HG03460 (cell line): ENCODE results near the gene AP5S1.

Source experiments
- ATAC-seq: cut with Tn5 transposase; IDR thresholded peaks from one replicate; pipeline ENCODE4 v1.9.1; 2021; ENCODE audit not compliant: unreplicated experiment

AP5S1 gene

GRCh38 chr20:3820048-3820900, at the start of gene AP5S1:
Gene AP5S1, plus strand, starts transcription at chr20:3820547. Its CDS starts 1,571 bp downstream, at chr20:3822118.
- peak; percentile 76 for ATAC-seq

- ATAC-seq, result no peak
These were observed 48.7 kb upstream of the AP5S1 start for GRCh38 chr20:3771552-3772058.

- ATAC-seq, result no peak
These were observed 44.8 kb upstream of the AP5S1 start for GRCh38 chr20:3775457-3776108.

GRCh38 chr20:3777381-3777715, 43.0 kb upstream of the AP5S1 start:
- no peak for ATAC-seq

GRCh38 chr20:3777716-3778629, 42.4 kb upstream of the AP5S1 start:
- no peak for ATAC-seq

GRCh38 chr20:3778976-3779375, 41.4 kb upstream of the AP5S1 start:
- ATAC-seq, result no peak

- peak; percentile 65 for ATAC-seq
These were observed 39.0 kb upstream of the AP5S1 start, which contains the start of gene SPEF1 for GRCh38 chr20:3781153-3781910. Gene SPEF1, minus strand, starts transcription at chr20:3781448. Its CDS starts 161 bp downstream, at chr20:3781287.

- no peak for ATAC-seq
These were observed 37.8 kb upstream of the AP5S1 start for GRCh38 chr20:3782597-3782996.

GRCh38 chr20:3783068-3783489, 37.3 kb upstream of the AP5S1 start:
- no peak for ATAC-seq

GRCh38 chr20:3783511-3784195, 36.7 kb upstream of the AP5S1 start:
- no peak for ATAC-seq

GRCh38 chr20:3784216-3784853, 36.0 kb upstream of the AP5S1 start:
- no peak for ATAC-seq

GRCh38 chr20:3784863-3785239, 35.5 kb upstream of the AP5S1 start:
- ATAC-seq, result no peak

- no peak for ATAC-seq
These were observed 34.9 kb upstream of the AP5S1 start for GRCh38 chr20:3785240-3786125.

GRCh38 chr20:3786126-3786484, 34.2 kb upstream of the AP5S1 start:
- no peak for ATAC-seq

GRCh38 chr20:3786665-3787323, 33.6 kb upstream of the AP5S1 start, which contains the start of gene CENPB:
Gene CENPB, minus strand, starts transcription at chr20:3786740. Its CDS starts 257 bp downstream, at chr20:3786483.
- peak; percentile 81 for ATAC-seq

- no peak for ATAC-seq
These were observed 32.9 kb upstream of the AP5S1 start for GRCh38 chr20:3787324-3788014.

- no peak for ATAC-seq
These were observed 31.6 kb upstream of the AP5S1 start for GRCh38 chr20:3788685-3789155.
